Measurements from ENCODE around the gene ASTN1. TPM values are rescaled to one million over a fixed set of nuclear protein-coding genes. Genes with fewer than 3 reads are reported as not detected.

Gene ASTN1
- 1 to 10 TPM in 2 of 4 donors, under 1 TPM in 2; 0.13 to 3.7 (median 0.84) TPM for total RNA-seq

- DNase-seq (ENCODE audit: low spot score): no peak
- TF ChIP-seq CTCF (IDR thresholded peaks at IDR 0.05): no peak
- ATAC-seq (ENCODE audit: low FRiP score): peak; percentile 52
These were observed at the start of gene ASTN1 for GRCh38 chr1:177164380-177165068. Gene ASTN1, minus strand, starts transcription at chr1:177164712. Its CDS starts 36 bp downstream, at chr1:177164676.

GRCh38 chr1:177211231-177211630, 46.7 kb upstream of the ASTN1 start:
- no peak for TF ChIP-seq CTCF (IDR thresholded peaks at IDR 0.05)
- ATAC-seq (ENCODE audit: low FRiP score): no peak
- no peak for DNase-seq (ENCODE audit: low spot score)

- no peak for ATAC-seq (ENCODE audit: low FRiP score)
- DNase-seq (ENCODE audit: low spot score): no peak
These were observed 45.6 kb upstream of the ASTN1 start for GRCh38 chr1:177210071-177210470.

GRCh38 chr1:177209357-177209756, 44.8 kb upstream of the ASTN1 start:
- DNase-seq (ENCODE audit: low spot score) (peak; percentile 65), ATAC-seq (ENCODE audit: low FRiP score) (peak; percentile 100)
- no peak for TF ChIP-seq CTCF (IDR thresholded peaks at IDR 0.05)

More at GRCh38 chr1:177210071-177210470, 45.6 kb upstream of the ASTN1 start:
- no peak for TF ChIP-seq CTCF (IDR thresholded peaks at IDR 0.05)

GRCh38 chr1:177208920-177209319, 44.4 kb upstream of the ASTN1 start:
- ATAC-seq (ENCODE audit: low FRiP score) (no peak), DNase-seq (ENCODE audit: low spot score) (no peak)
- TF ChIP-seq CTCF (IDR thresholded peaks at IDR 0.05): no peak

GRCh38 chr1:177206831-177207355, 42.4 kb upstream of the ASTN1 start:
- DNase-seq (ENCODE audit: low spot score) (no peak), ATAC-seq (ENCODE audit: low FRiP score) (no peak)
- TF ChIP-seq CTCF (IDR thresholded peaks at IDR 0.05): no peak

- no peak for DNase-seq (ENCODE audit: low spot score)
- TF ChIP-seq CTCF (IDR thresholded peaks at IDR 0.05): no peak
- peak; percentile 96 for ATAC-seq (ENCODE audit: low FRiP score)
These were observed 35.8 kb upstream of the ASTN1 start for GRCh38 chr1:177200290-177200689.
